HepG2 (cell line): ENCODE results near the gene JAG1. TPM values are rescaled to one million over a fixed set of nuclear protein-coding genes. Genes with fewer than 3 reads are reported as not detected.

Source experiments
- BORCS8-MEF2B ChIP-seq: sonication (generic); formaldehyde crosslinking; IDR thresholded peaks from 2 replicates; pipeline ENCODE4 v1.8.0; 2022; ENCODE audit warnings: mild to moderate bottlenecking, missing genetic modification reagents
- CAMTA2 ChIP-seq: sonication (generic); formaldehyde crosslinking; IDR thresholded peaks from 2 replicates; pipeline ENCODE4 v1.4.0; 2020; ENCODE audit warnings: mild to moderate bottlenecking, missing genetic modification reagents, borderline replicate concordance
- CC2D1A ChIP-seq: sonication (generic); formaldehyde crosslinking; IDR thresholded peaks from 2 replicates; pipeline ENCODE4 v1.8.1; 2023; ENCODE audit warnings: mild to moderate bottlenecking, missing genetic modification reagents
- NCOA2 ChIP-seq: sonication (generic); formaldehyde crosslinking; IDR thresholded peaks from 2 replicates; pipeline ENCODE4 v1.8.0; 2022; ENCODE audit warnings: inconsistent platforms
- PTBP1 ChIP-seq: fragments of 200-400 bp; formaldehyde crosslinking; IDR thresholded peaks from 2 replicates; pipeline ENCODE4 v1.6.1; 2018; ENCODE audit warnings: low read length, low read depth; ENCODE audit not compliant: poor library complexity, severe bottlenecking
- RORA ChIP-seq: sonication (generic); formaldehyde crosslinking; IDR thresholded peaks from 2 replicates; pipeline ENCODE4 v1.5.0; 2020; ENCODE audit warnings: mild to moderate bottlenecking, missing genetic modification reagents, moderate library complexity
- TBX3 ChIP-seq: fragments of 450-650 bp; IDR thresholded peaks from 2 replicates; pipeline ENCODE4 v1.6.1; 2017; ENCODE audit warnings: antibody characterized with exemption, mild to moderate bottlenecking, inconsistent platforms, borderline replicate concordance
- ZFX ChIP-seq: sonication (generic); formaldehyde crosslinking; IDR thresholded peaks from 2 replicates; pipeline ENCODE4 v1.4.0; 2020; ENCODE audit warnings: mild to moderate bottlenecking, low read depth, missing genetic modification reagents, moderate library complexity
- ZNF460 ChIP-seq: sonication (generic); formaldehyde crosslinking; IDR thresholded peaks from 2 replicates; pipeline ENCODE4 v1.5.1; 2020; ENCODE audit warnings: missing genetic modification reagents, mild to moderate bottlenecking, borderline replicate concordance
- ZNF615 ChIP-seq: sonication (generic); formaldehyde crosslinking; IDR thresholded peaks from 2 replicates; pipeline ENCODE4 v1.5.0; 2020; ENCODE audit warnings: mild to moderate bottlenecking, missing genetic modification reagents, borderline replicate concordance
- polyA plus RNA-seq, 8 experiments: library from polyadenylated mRNA; depleted of rRNA in 3 of 8; stranded (reverse) in 7 of 8; unstranded in 1 of 8; fragments of >200 nt; fragmentation: Illumina TruSeq in 4 of 8; extraction: Trizol in 4 of 8; gene quantifications; 2 replicates each; pipeline versions ENCODE4 v1.2.1 to v1.2.3, GENCODE V29; 2011 to 2016; ENCODE audit warnings: low read depth in 4 of 8, missing spikeins in 1 of 8, mixed read lengths in 1 of 8; ENCODE audit not compliant: insufficient read depth in 1 of 8
- total RNA-seq, 5 experiments: library from RNA; depleted of rRNA; stranded (reverse); fragments of >200 nt; fragmentation: Illumina TruSeq; extraction: Trizol; gene quantifications; 2 replicates each; pipeline ENCODE4 v1.2.3, GENCODE V29; 2016; ENCODE audit warnings: low read depth in 1 of 5
- TF ChIP-seq, protein P1 (sequence below): sonication (generic); formaldehyde crosslinking; IDR thresholded peaks from 2 replicates; pipeline ENCODE4 v1.5.0; 2020; ENCODE audit warnings: mild to moderate bottlenecking, missing genetic modification reagents, borderline replicate concordance
- TF ChIP-seq, protein P2 (sequence below): sonication (generic); formaldehyde crosslinking; IDR thresholded peaks from 2 replicates; pipeline ENCODE4 v1.4.0; 2020; ENCODE audit warnings: missing genetic modification reagents
- TF ChIP-seq, protein P3 (sequence below), 2 experiments: sonication (generic) in 1 of 2; formaldehyde crosslinking in 1 of 2; IDR thresholded peaks; 2 replicates each; pipeline versions ENCODE4 v1.4.0 to v1.6.1; 2016 to 2020; ENCODE audit warnings: borderline replicate concordance in 1 of 2, low read depth in 1 of 2, mild to moderate bottlenecking in 1 of 2, missing genetic modification reagents in 1 of 2
- TF ChIP-seq, protein P4 (sequence below): sonication (generic); formaldehyde crosslinking; IDR thresholded peaks from 2 replicates; pipeline ENCODE4 v1.4.0; 2020; ENCODE audit warnings: low read depth, mild to moderate bottlenecking, missing genetic modification reagents

Gene JAG1
- total and polyA plus RNA-seq, 2 of the 13 experiments (the other 11 are each of a cell fraction or from before 2014, with no cell fraction given), result 47.1 to 56.3 TPM

DNA sequence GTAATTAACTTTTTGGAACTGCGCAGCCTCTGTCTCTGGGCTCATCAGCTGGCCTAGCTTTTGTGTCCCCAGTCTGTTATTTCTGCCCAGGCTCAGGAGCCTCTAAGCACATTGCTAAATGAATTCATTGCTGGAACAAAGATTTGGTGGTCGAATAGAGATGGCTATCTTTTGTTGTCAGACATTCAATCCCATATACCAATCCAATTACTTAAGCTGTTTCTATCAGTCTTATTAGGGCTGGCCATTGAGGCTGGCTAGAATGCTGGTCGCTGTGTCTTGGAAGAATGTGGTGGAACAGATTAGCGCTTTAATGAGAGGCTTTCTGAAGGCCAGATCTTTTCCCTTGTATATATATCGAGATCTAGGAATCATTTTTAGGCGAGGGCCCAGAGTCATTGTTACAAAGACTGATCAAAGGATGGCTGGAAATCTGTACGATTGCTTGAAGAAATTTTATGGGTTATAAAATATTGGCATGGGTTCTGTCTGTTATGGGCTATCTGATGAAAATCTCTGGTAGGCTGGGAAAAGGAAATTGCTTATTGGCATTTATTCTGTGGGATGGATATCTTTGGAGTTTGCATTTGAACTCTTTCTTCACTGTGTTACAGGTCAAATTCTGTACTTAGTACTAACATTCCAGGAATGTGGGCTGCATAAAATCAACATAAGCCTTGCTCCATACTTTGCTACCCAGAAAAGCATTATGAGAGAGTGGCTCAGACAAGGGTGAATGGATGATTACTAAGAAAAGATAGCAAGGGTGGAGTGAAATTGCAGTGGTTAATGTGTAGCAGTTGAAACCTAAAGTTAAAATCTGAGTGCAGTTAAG, 34.8 kb upstream of the JAG1 start (continued):
- TF ChIP-seq, protein P1, sequence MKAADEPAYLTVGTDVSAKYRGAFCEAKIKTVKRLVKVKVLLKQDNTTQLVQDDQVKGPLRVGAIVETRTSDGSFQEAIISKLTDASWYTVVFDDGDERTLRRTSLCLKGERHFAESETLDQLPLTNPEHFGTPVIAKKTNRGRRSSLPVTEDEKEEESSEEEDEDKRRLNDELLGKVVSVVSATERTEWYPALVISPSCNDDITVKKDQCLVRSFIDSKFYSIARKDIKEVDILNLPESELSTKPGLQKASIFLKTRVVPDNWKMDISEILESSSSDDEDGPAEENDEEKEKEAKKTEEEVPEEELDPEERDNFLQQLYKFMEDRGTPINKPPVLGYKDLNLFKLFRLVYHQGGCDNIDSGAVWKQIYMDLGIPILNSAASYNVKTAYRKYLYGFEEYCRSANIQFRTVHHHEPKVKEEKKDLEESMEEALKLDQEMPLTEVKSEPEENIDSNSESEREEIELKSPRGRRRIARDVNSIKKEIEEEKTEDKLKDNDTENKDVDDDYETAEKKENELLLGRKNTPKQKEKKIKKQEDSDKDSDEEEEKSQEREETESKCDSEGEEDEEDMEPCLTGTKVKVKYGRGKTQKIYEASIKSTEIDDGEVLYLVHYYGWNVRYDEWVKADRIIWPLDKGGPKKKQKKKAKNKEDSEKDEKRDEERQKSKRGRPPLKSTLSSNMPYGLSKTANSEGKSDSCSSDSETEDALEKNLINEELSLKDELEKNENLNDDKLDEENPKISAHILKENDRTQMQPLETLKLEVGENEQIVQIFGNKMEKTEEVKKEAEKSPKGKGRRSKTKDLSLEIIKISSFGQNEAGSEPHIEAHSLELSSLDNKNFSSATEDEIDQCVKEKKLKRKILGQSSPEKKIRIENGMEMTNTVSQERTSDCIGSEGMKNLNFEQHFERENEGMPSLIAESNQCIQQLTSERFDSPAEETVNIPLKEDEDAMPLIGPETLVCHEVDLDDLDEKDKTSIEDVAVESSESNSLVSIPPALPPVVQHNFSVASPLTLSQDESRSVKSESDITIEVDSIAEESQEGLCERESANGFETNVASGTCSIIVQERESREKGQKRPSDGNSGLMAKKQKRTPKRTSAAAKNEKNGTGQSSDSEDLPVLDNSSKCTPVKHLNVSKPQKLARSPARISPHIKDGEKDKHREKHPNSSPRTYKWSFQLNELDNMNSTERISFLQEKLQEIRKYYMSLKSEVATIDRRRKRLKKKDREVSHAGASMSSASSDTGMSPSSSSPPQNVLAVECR (CRISPR knock-in tag), result peak; percentile 9; the same call in 1 of the 2 replicates
- TF ChIP-seq CAMTA2 (CRISPR knock-in tag), result no peak
- TF ChIP-seq, protein P2, sequence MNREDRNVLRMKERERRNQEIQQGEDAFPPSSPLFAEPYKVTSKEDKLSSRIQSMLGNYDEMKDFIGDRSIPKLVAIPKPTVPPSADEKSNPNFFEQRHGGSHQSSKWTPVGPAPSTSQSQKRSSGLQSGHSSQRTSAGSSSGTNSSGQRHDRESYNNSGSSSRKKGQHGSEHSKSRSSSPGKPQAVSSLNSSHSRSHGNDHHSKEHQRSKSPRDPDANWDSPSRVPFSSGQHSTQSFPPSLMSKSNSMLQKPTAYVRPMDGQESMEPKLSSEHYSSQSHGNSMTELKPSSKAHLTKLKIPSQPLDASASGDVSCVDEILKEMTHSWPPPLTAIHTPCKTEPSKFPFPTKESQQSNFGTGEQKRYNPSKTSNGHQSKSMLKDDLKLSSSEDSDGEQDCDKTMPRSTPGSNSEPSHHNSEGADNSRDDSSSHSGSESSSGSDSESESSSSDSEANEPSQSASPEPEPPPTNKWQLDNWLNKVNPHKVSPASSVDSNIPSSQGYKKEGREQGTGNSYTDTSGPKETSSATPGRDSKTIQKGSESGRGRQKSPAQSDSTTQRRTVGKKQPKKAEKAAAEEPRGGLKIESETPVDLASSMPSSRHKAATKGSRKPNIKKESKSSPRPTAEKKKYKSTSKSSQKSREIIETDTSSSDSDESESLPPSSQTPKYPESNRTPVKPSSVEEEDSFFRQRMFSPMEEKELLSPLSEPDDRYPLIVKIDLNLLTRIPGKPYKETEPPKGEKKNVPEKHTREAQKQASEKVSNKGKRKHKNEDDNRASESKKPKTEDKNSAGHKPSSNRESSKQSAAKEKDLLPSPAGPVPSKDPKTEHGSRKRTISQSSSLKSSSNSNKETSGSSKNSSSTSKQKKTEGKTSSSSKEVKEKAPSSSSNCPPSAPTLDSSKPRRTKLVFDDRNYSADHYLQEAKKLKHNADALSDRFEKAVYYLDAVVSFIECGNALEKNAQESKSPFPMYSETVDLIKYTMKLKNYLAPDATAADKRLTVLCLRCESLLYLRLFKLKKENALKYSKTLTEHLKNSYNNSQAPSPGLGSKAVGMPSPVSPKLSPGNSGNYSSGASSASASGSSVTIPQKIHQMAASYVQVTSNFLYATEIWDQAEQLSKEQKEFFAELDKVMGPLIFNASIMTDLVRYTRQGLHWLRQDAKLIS (CRISPR knock-in tag), result 0 out of 2 replicates have a peak, but pooled peaks have one; percentile 39
- no peak for TF ChIP-seq ZNF460 (CRISPR knock-in tag)
- no peak for TF ChIP-seq RORA
- TF ChIP-seq NCOA2 (CRISPR knock-in tag), result peak; percentile 98
- TF ChIP-seq BORCS8-MEF2B, result no peak
- no peak for TF ChIP-seq PTBP1
- TF ChIP-seq, protein P3, sequence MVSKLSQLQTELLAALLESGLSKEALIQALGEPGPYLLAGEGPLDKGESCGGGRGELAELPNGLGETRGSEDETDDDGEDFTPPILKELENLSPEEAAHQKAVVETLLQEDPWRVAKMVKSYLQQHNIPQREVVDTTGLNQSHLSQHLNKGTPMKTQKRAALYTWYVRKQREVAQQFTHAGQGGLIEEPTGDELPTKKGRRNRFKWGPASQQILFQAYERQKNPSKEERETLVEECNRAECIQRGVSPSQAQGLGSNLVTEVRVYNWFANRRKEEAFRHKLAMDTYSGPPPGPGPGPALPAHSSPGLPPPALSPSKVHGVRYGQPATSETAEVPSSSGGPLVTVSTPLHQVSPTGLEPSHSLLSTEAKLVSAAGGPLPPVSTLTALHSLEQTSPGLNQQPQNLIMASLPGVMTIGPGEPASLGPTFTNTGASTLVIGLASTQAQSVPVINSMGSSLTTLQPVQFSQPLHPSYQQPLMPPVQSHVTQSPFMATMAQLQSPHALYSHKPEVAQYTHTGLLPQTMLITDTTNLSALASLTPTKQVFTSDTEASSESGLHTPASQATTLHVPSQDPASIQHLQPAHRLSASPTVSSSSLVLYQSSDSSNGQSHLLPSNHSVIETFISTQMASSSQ (IDR thresholded peaks at IDR 0.05; ENCODE audit: low read depth), result peak; percentile 88
- TF ChIP-seq, protein P3 (CRISPR knock-in tag; IDR thresholded peaks at IDR 0.05; ENCODE audit: borderline replicate concordance), result peak; percentile 93
- peak; percentile 33; the same call in 1 of the 2 replicates for TF ChIP-seq CC2D1A
- TF ChIP-seq, protein P4, sequence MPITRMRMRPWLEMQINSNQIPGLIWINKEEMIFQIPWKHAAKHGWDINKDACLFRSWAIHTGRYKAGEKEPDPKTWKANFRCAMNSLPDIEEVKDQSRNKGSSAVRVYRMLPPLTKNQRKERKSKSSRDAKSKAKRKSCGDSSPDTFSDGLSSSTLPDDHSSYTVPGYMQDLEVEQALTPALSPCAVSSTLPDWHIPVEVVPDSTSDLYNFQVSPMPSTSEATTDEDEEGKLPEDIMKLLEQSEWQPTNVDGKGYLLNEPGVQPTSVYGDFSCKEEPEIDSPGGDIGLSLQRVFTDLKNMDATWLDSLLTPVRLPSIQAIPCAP (CRISPR knock-in tag), result no peak
- TF ChIP-seq TBX3, result peak; percentile 73; the same call in 1 of the 2 replicates
- TF ChIP-seq ZNF615 (CRISPR knock-in tag), result no peak
- no peak for TF ChIP-seq ZFX (CRISPR knock-in tag)
